HCT116 (cell line): Measurements from ENCODE around the gene HLCS. TPM values are rescaled to one million over a fixed set of nuclear protein-coding genes. Genes with fewer than 3 reads are reported as not detected.
"Not testable (repeated sequence)": the region's sequence is repeated elsewhere in the genome, so short reads cannot be mapped to it uniquely, and the experiment has no call there.

Source experiments
- ATAC-seq: fragments of 200-7000 bp; cut with Tn5 transposase; 2 replicates; pipeline ENCODE4 v1.9.1; 2020; ENCODE audit warnings: mild to moderate bottlenecking, moderate library complexity
- BruUV-seq: library from RNA; stranded (reverse); fragments of 400-500 nt; replicated peaks from 2 replicates; lab custom pipeline; 2021; lab: Mats Ljungman, UMichigan
- CTCF ChIA-PET: fragments of 300-600 bp; sonication (Branson Sonifier 250); formaldehyde crosslinking; loops from one replicate; lab custom pipeline; 2021; ENCODE audit warnings: antibody characterized with exemption; lab: Charles Lee
- POLR2A ChIA-PET: fragments of 300-600, 350-600 bp; sonication (Branson Sonifier 250); formaldehyde crosslinking; loops from one replicate; lab custom pipeline; 2021; ENCODE audit warnings: antibody characterized with exemption; lab: Charles Lee
- RAD21 ChIA-PET, 2 experiments: fragments of 300-600 bp; sonication (Branson Sonifier 250); formaldehyde crosslinking; loops; one replicate each; lab custom pipeline; 2023; ENCODE audit warnings: low total read pairs in 2 of 2; ENCODE audit not compliant: uncharacterized antibody in 2 of 2, unreplicated experiment in 2 of 2, low non-redundant PET in 1 of 2; lab: Charles Lee
- DNase-seq: peaks from one replicate; pipeline ENCODE4 v3.0.0-alpha.2; 2010; ENCODE audit warnings: low read depth, low spot score
- H2AFZ ChIP-seq: fragments of 200-600 bp; shearing (Covaris generic), sonication (generic); 2 replicates; pipeline ENCODE4 v1.6.1; 2017; ENCODE audit warnings: low read depth, mixed run types, mixed read lengths, antibody characterized with exemption, low read length; ENCODE audit not compliant: poor library complexity, severe bottlenecking
- H3K27ac ChIP-seq: 2 replicates; pipeline ENCODE4 v1.5.1; 2012; ENCODE audit warnings: low read depth, low read length
- H3K27me3 ChIP-seq: fragments of 200-600 bp; sonication (generic); 2 replicates; pipeline ENCODE4 v1.6.1; 2016; ENCODE audit warnings: mixed run types, low read length, mixed read lengths; ENCODE audit not compliant: insufficient read depth
- H3K36me3 ChIP-seq, 2 experiments: fragments of 200-500 bp in 1 of 2; fragments of 200-600 bp in 1 of 2; sonication (Bioruptor generic) in 1 of 2; sonication (generic) in 1 of 2; 2 replicates each; pipeline versions ENCODE4 v1.5.1 to v1.6.1; 2014 to 2016; ENCODE audit warnings: low read length in 2 of 2, inconsistent platforms in 1 of 2, mixed read lengths in 1 of 2, mixed run types in 1 of 2; ENCODE audit not compliant: insufficient read depth in 2 of 2, control insufficient read depth in 1 of 2
- H3K4me1 ChIP-seq, 2 experiments: fragments of 200-600 bp in 1 of 2; sonication (generic) in 1 of 2; 2 replicates each; pipeline versions ENCODE4 v1.5.1 to v1.6.1; 2012 to 2017; ENCODE audit warnings: low read length in 2 of 2, inconsistent platforms in 1 of 2, mild to moderate bottlenecking in 1 of 2, mixed read lengths in 1 of 2, mixed run types in 1 of 2, moderate library complexity in 1 of 2; ENCODE audit not compliant: insufficient read depth in 2 of 2, control insufficient read depth in 1 of 2
- H3K4me2 ChIP-seq: fragments of 200-600 bp; sonication (generic); 2 replicates; pipeline ENCODE4 v1.6.1; 2017; ENCODE audit warnings: mixed run types, low read length, mixed read lengths
- H3K4me3 ChIP-seq, 2 experiments: fragments of 200-600 bp in 1 of 2; sonication (generic) in 1 of 2; replicated peaks in 1 of 2; 2 replicates each; pipeline ENCODE4 v1.5.1; 2011 to 2016; ENCODE audit warnings: low read length in 2 of 2, control low read depth in 1 of 2, low read depth in 1 of 2, mild to moderate bottlenecking in 1 of 2, mixed read lengths in 1 of 2, mixed run types in 1 of 2
- H3K79me2 ChIP-seq: fragments of 200-600 bp; sonication (generic); 2 replicates; pipeline ENCODE4 v1.6.1; 2017; ENCODE audit warnings: mild to moderate bottlenecking, mixed run types, low read length, moderate library complexity, mixed read lengths; ENCODE audit not compliant: insufficient read depth
- H3K9ac ChIP-seq: fragments of 200-600 bp; sonication (generic); 2 replicates; pipeline ENCODE4 v1.6.1; 2016; ENCODE audit warnings: low read length, mixed read lengths
- H3K9me2 ChIP-seq: fragments of 200-600 bp; sonication (generic), shearing (Covaris generic); 2 replicates; pipeline ENCODE4 v1.6.1; 2017; ENCODE audit warnings: mixed run types, mild to moderate bottlenecking, moderate library complexity; ENCODE audit not compliant: insufficient read depth
- H3K9me3 ChIP-seq, 2 experiments: fragments of 200-500 bp in 1 of 2; fragments of 200-600 bp in 1 of 2; sonication (Bioruptor generic) in 1 of 2; sonication (generic) in 1 of 2; 2 replicates each; pipeline ENCODE4 v1.6.1; 2014 to 2017; ENCODE audit warnings: low read length in 2 of 2, mixed read lengths in 2 of 2, inconsistent platforms in 1 of 2, low read depth in 1 of 2, mild to moderate bottlenecking in 1 of 2, mixed run types in 1 of 2, moderate library complexity in 1 of 2; ENCODE audit not compliant: control insufficient read depth in 1 of 2, insufficient read depth in 1 of 2
- H4K20me1 ChIP-seq: fragments of 200-600 bp; sonication (generic), shearing (Covaris generic); 2 replicates; pipeline ENCODE4 v1.6.1; 2017; ENCODE audit warnings: mixed run types, mild to moderate bottlenecking, moderate library complexity; ENCODE audit not compliant: insufficient read depth
- ATF3 ChIP-seq: IDR thresholded peaks from 2 replicates; pipeline ENCODE4 v1.6.1; 2012
- EZH2phosphoT487 ChIP-seq: fragments of 200-600 bp; IDR thresholded peaks from 2 replicates; pipeline ENCODE4 v1.6.1; 2018; ENCODE audit warnings: antibody characterized with exemption, borderline replicate concordance
- JUND ChIP-seq: IDR thresholded peaks from 2 replicates; pipeline ENCODE4 v1.6.1; 2012
- MAX ChIP-seq: IDR thresholded peaks from 2 replicates; pipeline ENCODE4 v1.6.1; 2012
- YY1 ChIP-seq: IDR thresholded peaks from 2 replicates; pipeline ENCODE4 v1.6.1; 2011; ENCODE audit warnings: low read length, low read depth, moderate library complexity, mild to moderate bottlenecking; ENCODE audit not compliant: insufficient replicate concordance; ENCODE audit errors: extremely low read depth
- ZFX ChIP-seq: fragments of 450-650 bp; IDR thresholded peaks from 2 replicates; pipeline ENCODE4 v1.6.1; 2017
- ZNF274 ChIP-seq: fragments of 200-500 bp; sonication (Bioruptor generic); IDR thresholded peaks from 2 replicates; pipeline ENCODE4 v1.6.1; 2014; ENCODE audit warnings: mild to moderate bottlenecking, low read depth, low read length, inconsistent platforms
- intact Hi-C: fragments of 100-400 bp; cut with micrococcal nuclease; formaldehyde crosslinking; loops from 2 replicates; pipeline ENCODE4 v1.10.0; 2022
- total RNA-seq: library from RNA; stranded (reverse); gene quantifications from one replicate; pipeline ENCODE4 v1.2.1, GENCODE V29; 2021; ENCODE audit not compliant: unreplicated experiment

The HLCS gene
- total RNA-seq, 1 experiment from 2014 or later: 18.5 TPM

- no peak for TF ChIP-seq ZNF274
- TF ChIP-seq EZH2phosphoT487: no peak
Observed at GRCh38 chr21:36959020-36959835, 7.2 kb downstream of the HLCS start (continued).

- no peaks in the 10 kb centered on the region for H3K9me2 ChIP-seq
- ChIA-PET CTCF (no interaction called here), RAD21 (no interaction called here), POLR2A (no interaction called here)
- no peak overlapping the region for H2AFZ ChIP-seq
- no peak overlapping the region for H3K9ac ChIP-seq
- no peaks in the 10 kb centered on the region for H3K27me3 ChIP-seq
- no TSS peak for BruUV-seq
- intact Hi-C loops: no loop called here
- H3K4me3 ChIP-seq: no peak overlapping the region
- H3K4me2 ChIP-seq: no peak overlapping the region
- H3K79me2 ChIP-seq: no peaks in the 10 kb centered on the region
- H4K20me1 ChIP-seq: no peaks in the 10 kb centered on the region
- TF ChIP-seq JUND: no peak
- no peak for TF ChIP-seq YY1
- no peak for TF ChIP-seq ATF3
- no peak for TF ChIP-seq MAX
- TF ChIP-seq ZFX: no peak
- H3K36me3 ChIP-seq: no peaks in the 10 kb centered on the region
- ATAC-seq (no peak), DNase-seq (no peak)
- H3K9me3 ChIP-seq: no peaks in the 10 kb centered on the region
- no peak overlapping the region for H3K27ac ChIP-seq
- H3K4me1 ChIP-seq: 0 out of 4 replicates have a peak, but pooled peaks cover 0 to 3% of the 10 kb centered on the region in 2 experiments
Observed at GRCh38 chr21:36955783-36956182, 10.7 kb downstream of the HLCS start.

GRCh38 chr21:36952331-36952730 is 14.1 kb downstream of the HLCS start:
- BruUV-seq, H3K4me1 ChIP-seq: not testable (repeated sequence)

More at GRCh38 chr21:36952331-36952730, 14.1 kb downstream of the HLCS start:
- H3K27ac ChIP-seq, H3K36me3 ChIP-seq, H3K27me3 ChIP-seq, H3K79me2 ChIP-seq, H3K9me3 ChIP-seq, H2AFZ ChIP-seq, H4K20me1 ChIP-seq, H3K9ac ChIP-seq, DNase-seq, H3K9me2 ChIP-seq, H3K4me2 ChIP-seq, H3K4me3 ChIP-seq, intact Hi-C loops, ATAC-seq: not testable (repeated sequence)
- POLR2A ChIA-PET: interaction anchor here (0.6 to 1.1 kb wide), 2 partner anchors 15 to 36 kb away, joined by 3 read pairs; no protein-coding TSS in a partner anchor
- RAD21 ChIA-PET: interaction anchor here in 1 of 2 experiments (0.6 kb wide), 1 partner anchor 418 kb away, joined by 3 read pairs; no protein-coding TSS in a partner anchor
- CTCF ChIA-PET: interaction anchor here (1.2 kb wide), 1 partner anchor 58 kb away, joined by 3 read pairs; no protein-coding TSS in a partner anchor
